ENCODE data around the gene ADAM17. TPM values are rescaled to one million over a fixed set of nuclear protein-coding genes. Genes with fewer than 3 reads are reported as not detected.
"Not testable (repeated sequence)": the region's sequence is repeated elsewhere in the genome, so short reads cannot be mapped to it uniquely, and the experiment has no call there.

The ADAM17 gene
- total RNA-seq = 20.0 TPM
- 10 to 100 TPM; 20.7 to 31.4 (median 25.5) TPM for polyA plus RNA-seq (ENCODE audit: insufficient read depth in 1 of 8, insufficient read length in 8 of 8, low replicate concordance in 1 of 8)
- long read RNA-seq, donor 1, full-length matches to known transcripts = 1 of 1 reads
- long read RNA-seq, donor 1, partial matches to known transcripts = 0 of 1 reads
- long read RNA-seq, donor 1, other reads (novel, unspliced or antisense) = 0 of 1 reads
- long read RNA-seq, donor 2 = 0 reads
- long read RNA-seq, donor 3, full-length matches to known transcripts = 2 of 11 reads
- long read RNA-seq, donor 3, partial matches to known transcripts = 9 of 11 reads
- long read RNA-seq, donor 3, other reads (novel, unspliced or antisense) = 0 of 11 reads
- long read RNA-seq, donor 4, partial matches to known transcripts = 0 of 1 reads
- long read RNA-seq, donor 4, other reads (novel, unspliced or antisense) = 0 of 1 reads
- long read RNA-seq, donor 5, full-length matches to known transcripts = 7 of 7 reads
- long read RNA-seq, donor 5, partial matches to known transcripts = 0 of 7 reads
- long read RNA-seq, donor 5, other reads (novel, unspliced or antisense) = 0 of 7 reads
- long read RNA-seq, donor 6, partial matches to known transcripts = 0 of 1 reads
- long read RNA-seq, donor 6, other reads (novel, unspliced or antisense) = 0 of 1 reads
- long read RNA-seq, donor 7 = 0 reads
- long read RNA-seq, donor 8, full-length matches to known transcripts = 2 of 2 reads
- long read RNA-seq, donor 8, partial matches to known transcripts = 0 of 2 reads
- long read RNA-seq, donor 8, other reads (novel, unspliced or antisense) = 0 of 2 reads
- long read RNA-seq, donor 9, partial matches to known transcripts = 0 of 1 reads
- long read RNA-seq, donor 9, other reads (novel, unspliced or antisense) = 0 of 1 reads
- long read RNA-seq, donor 10, partial matches to known transcripts = 0 of 1 reads
- long read RNA-seq, donor 10, other reads (novel, unspliced or antisense) = 0 of 1 reads
- long read RNA-seq, donor 11, full-length matches to known transcripts = 2 of 2 reads
- long read RNA-seq, donor 11, partial matches to known transcripts = 0 of 2 reads
- long read RNA-seq, donor 11, other reads (novel, unspliced or antisense) = 0 of 2 reads

DNA sequence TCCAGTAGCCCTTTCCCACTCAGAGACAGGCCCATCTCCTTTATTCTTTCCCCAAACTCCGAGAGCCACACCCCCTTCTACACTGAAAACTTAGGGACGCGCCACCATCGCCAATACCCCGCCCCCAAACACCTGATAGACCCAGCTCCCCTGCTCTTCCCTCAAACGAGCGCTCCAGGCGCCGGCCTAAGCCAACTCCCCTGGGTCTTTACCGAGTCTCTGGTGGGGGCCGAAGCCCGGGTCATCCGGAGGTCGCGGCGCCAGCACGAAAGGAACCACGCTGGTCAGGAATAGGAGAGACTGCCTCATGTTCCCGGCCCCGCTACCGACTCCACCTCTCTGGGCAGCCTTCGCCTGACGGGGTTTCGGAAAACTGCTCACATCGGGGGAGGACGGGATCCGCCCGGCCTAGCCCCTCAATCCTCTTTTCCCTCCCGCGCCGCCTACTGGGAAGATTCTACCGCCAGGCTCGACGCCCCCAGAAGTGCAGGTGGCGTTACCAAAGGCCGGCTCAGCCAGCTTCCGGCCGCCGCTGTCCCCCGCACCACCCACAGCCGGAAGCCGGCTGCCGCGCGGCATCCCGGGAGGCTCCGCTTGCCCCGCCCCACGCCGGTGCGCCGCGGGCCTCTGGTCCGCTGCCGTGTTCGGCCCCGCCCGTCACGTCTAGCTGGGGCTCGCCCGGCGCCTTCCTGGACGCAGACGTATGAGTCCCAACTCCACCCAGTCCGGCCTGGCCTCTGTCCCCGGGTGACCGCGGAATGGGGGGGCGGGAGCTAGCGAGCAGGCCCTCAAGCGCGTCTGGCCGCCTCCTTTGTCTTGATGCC is at the start of gene ADAM17:
Gene ADAM17, minus strand, starts transcription at position 534 of the 824 bp plus-strand sequence. Its CDS starts 225 bp downstream, at position 309.
- peaks cover 2% of the 10 kb centered on the region for H3K36me3 ChIP-seq (ENCODE audit: control insufficient read depth, insufficient read depth, low read length)
- H3K27ac ChIP-seq (ENCODE audit: low read length) = peak within 1 kb of the TSS; percentile 100
- H3K27me3 ChIP-seq (ENCODE audit: control insufficient read depth, insufficient read depth, low read length) = no peaks in the 10 kb centered on the region
- H3K9me3 ChIP-seq (replicated peaks; ENCODE audit: control insufficient read depth, low read depth, low read length) = no peaks in the 10 kb centered on the region
- DNase-seq = peak; percentile 98
- H3K4me3 ChIP-seq (ENCODE audit: low read length) = peak within 1 kb of the TSS; percentile 86
- peaks cover 4% of the 10 kb centered on the region for H3K4me1 ChIP-seq (ENCODE audit: control insufficient read depth, insufficient read depth, low read length)
- under 1% methylated on average over 72 of the region's 73 CpGs for WGBS (ENCODE audit: insufficient coverage)

DNA sequence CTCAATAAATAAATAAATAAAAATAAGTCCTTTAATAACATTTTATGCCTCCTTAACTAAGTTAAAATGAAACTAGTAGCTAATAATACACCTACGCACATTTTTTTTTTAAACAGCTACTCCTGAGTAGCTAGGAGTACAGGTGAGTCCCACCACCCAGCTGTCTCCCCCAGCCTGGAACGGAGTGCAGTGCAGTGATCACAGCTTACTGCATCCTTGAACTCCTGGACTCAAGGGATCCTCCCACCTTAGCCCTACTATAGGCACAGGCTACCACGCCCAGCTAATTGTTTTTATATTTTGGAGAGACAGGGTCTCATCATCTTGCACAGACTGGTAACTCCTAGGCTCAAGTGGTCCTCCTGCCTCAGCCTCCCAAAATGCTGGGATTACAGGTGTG is 46.8 kb upstream of the ADAM17 start:
- no peaks in the 10 kb centered on the region for H3K4me1 ChIP-seq (ENCODE audit: control insufficient read depth, insufficient read depth, low read length)
- 100% methylated on average over 1 of the region's 3 CpGs for WGBS (ENCODE audit: insufficient coverage)
- H3K9me3 ChIP-seq (replicated peaks; ENCODE audit: control insufficient read depth, low read depth, low read length) = peaks cover 21% of the 10 kb centered on the region
- H3K36me3 ChIP-seq (ENCODE audit: control insufficient read depth, insufficient read depth, low read length) = peaks cover 26% of the 10 kb centered on the region
- no peak for DNase-seq
- no peaks in the 10 kb centered on the region for H3K27me3 ChIP-seq (ENCODE audit: control insufficient read depth, insufficient read depth, low read length)
- H3K4me3 ChIP-seq (ENCODE audit: low read length) = no peak overlapping the region
- no peak overlapping the region for H3K27ac ChIP-seq (ENCODE audit: low read length)

DNA sequence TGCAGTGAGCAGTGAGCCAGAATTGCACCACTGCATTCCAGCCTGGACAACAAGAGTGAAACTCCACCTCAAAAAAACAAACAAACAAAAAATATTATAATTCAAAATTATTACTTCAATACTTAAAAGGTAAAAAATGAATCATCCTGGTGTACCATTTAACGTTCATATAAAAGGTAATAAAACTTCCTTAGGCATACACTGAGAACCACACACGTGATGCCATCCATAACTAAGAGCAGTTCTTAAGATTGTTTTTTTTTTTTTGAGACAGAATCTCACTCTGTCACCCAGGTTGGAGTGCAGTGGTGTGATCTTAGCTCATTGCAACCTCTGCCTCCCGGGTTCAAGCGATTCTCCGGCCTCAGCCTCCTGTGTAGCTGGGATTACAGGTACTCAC is 45.8 kb upstream of the ADAM17 start:
- H3K27ac ChIP-seq (ENCODE audit: low read length) = no peak overlapping the region
- no peaks in the 10 kb centered on the region for H3K27me3 ChIP-seq (ENCODE audit: control insufficient read depth, insufficient read depth, low read length)
- 100% methylated on average over 3 of the region's 5 CpGs for WGBS (ENCODE audit: insufficient coverage)
- H3K4me1 ChIP-seq (ENCODE audit: control insufficient read depth, insufficient read depth, low read length) = peaks cover 2% of the 10 kb centered on the region
- H3K9me3 ChIP-seq (replicated peaks; ENCODE audit: control insufficient read depth, low read depth, low read length) = peaks cover 21% of the 10 kb centered on the region
- DNase-seq = no peak
- peaks cover 26% of the 10 kb centered on the region for H3K36me3 ChIP-seq (ENCODE audit: control insufficient read depth, insufficient read depth, low read length)
- H3K4me3 ChIP-seq (ENCODE audit: low read length) = no peak overlapping the region

DNA sequence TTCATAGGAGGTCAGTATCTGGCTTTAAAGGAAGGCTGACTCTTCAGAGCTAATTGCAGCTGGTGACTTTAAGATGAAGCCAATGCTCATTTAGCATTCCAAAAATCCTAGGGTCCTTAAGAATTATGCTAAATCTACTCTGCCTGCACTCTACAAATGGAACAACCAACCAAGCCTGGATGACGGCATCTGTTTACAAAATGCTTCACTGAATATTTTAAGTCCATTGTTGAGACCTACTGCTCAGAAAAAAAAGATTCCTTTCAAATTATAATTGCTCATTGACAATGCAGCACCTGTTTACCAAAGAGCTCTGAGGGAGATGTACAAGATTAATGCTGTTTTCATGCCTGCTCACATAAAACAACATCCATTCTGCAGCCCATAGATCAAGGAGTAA is 43.8 kb upstream of the ADAM17 start:
- peaks cover 26% of the 10 kb centered on the region for H3K36me3 ChIP-seq (ENCODE audit: control insufficient read depth, insufficient read depth, low read length)
- no CpG with 5 or more reads among the region's 1 CpG for WGBS (ENCODE audit: insufficient coverage)
- no peak overlapping the region for H3K4me3 ChIP-seq (ENCODE audit: low read length)
- H3K27me3 ChIP-seq (ENCODE audit: control insufficient read depth, insufficient read depth, low read length) = no peaks in the 10 kb centered on the region
- H3K4me1 ChIP-seq (ENCODE audit: control insufficient read depth, insufficient read depth, low read length) = peaks cover 2% of the 10 kb centered on the region
- no peak overlapping the region for H3K27ac ChIP-seq (ENCODE audit: low read length)
- no peak for DNase-seq
- H3K9me3 ChIP-seq (replicated peaks; ENCODE audit: control insufficient read depth, low read depth, low read length) = peaks cover 21% of the 10 kb centered on the region

DNA sequence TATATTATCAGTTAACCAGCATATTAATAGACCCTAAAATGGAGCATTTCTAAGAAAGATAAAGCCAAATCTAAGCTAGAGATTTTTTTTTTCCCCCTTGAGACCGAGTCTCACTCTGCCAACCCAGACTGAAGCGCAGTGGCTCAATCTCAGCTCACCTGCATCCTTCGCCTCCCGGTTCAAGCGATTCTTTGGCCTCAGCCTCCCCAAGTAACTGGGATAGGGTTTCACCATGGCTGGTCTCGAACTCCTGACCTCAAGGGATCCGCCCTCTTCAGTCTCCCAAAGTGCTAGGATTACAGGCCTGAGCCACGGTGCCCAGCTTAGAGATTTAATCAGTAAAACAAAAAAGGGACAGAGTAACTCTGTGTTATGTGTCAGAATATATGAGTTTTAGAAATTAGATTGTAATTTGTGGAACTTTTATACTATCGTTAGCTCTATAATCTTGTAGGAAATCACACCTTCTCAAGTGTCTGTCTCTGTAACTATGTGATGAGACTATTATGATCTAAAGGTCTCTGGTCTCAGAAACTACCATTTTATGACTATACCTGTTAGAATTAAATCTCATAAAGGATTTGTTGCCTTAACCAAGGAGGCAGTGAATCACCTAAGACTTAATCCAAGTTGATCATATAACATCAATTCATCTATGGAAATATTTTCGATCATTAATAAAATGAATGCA is 41.1 kb upstream of the ADAM17 start:
- Histone ChIP-seq H3K4me1 (ENCODE audit: control insufficient read depth, insufficient read depth, low read length) (peaks cover 3% of the 10 kb centered on the region), H3K9me3 (replicated peaks; ENCODE audit: control insufficient read depth, low read depth, low read length) (peaks cover 21% of the 10 kb centered on the region), H3K36me3 (ENCODE audit: control insufficient read depth, insufficient read depth, low read length) (peaks cover 25% of the 10 kb centered on the region), H3K27me3 (ENCODE audit: control insufficient read depth, insufficient read depth, low read length) (no peaks in the 10 kb centered on the region), H3K27ac (ENCODE audit: low read length) (no peak overlapping the region), H3K4me3 (ENCODE audit: low read length) (no peak overlapping the region)
- DNase-seq = no peak
- 94% methylated on average over 7 of the region's 10 CpGs for WGBS (ENCODE audit: insufficient coverage)

DNA sequence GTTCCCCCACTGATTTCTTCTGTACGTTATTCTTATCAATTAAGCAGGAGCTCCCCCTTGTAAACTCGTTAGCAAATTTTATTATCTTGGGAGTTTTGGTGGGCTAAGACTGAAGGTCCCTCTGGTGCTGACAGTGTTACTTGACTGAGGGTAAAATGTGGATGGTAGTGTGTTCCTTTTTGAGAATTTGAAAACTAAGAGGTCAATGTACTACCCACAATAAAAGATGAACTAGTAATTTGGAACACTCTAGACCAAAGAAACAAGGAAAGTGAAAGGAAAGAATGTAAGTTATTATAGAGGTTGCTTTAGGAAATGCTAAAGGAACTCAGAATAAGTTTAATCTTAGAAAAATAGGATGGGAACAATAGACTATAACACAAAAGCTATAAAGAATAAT is 40.1 kb upstream of the ADAM17 start:
- no peak for DNase-seq
- Histone ChIP-seq H3K4me1 (ENCODE audit: control insufficient read depth, insufficient read depth, low read length) (peaks cover 3% of the 10 kb centered on the region), H3K27ac (ENCODE audit: low read length) (no peak overlapping the region), H3K9me3 (replicated peaks; ENCODE audit: control insufficient read depth, low read depth, low read length) (peaks cover 20% of the 10 kb centered on the region), H3K27me3 (ENCODE audit: control insufficient read depth, insufficient read depth, low read length) (no peaks in the 10 kb centered on the region), H3K36me3 (ENCODE audit: control insufficient read depth, insufficient read depth, low read length) (peaks cover 22% of the 10 kb centered on the region), H3K4me3 (ENCODE audit: low read length) (no peak overlapping the region)
- WGBS (ENCODE audit: insufficient coverage) = no CpG with 5 or more reads among the region's 2 CpGs

- Histone ChIP-seq H3K9me3 (replicated peaks; ENCODE audit: control insufficient read depth, low read depth, low read length) (peaks cover 17% of the 10 kb centered on the region), H3K36me3 (ENCODE audit: control insufficient read depth, insufficient read depth, low read length) (peaks cover 17% of the 10 kb centered on the region)
- not testable (repeated sequence) for H3K27ac ChIP-seq (ENCODE audit: low read length); H3K4me1 ChIP-seq (ENCODE audit: control insufficient read depth, insufficient read depth, low read length); DNase-seq; H3K4me3 ChIP-seq (ENCODE audit: low read length); H3K27me3 ChIP-seq (ENCODE audit: control insufficient read depth, insufficient read depth, low read length)
- WGBS (ENCODE audit: insufficient coverage) = no CpG with 5 or more reads among the region's 6 CpGs
Measured at GRCh38 chr2:9595256-9595655, 39.6 kb upstream of the ADAM17 start.

DNA sequence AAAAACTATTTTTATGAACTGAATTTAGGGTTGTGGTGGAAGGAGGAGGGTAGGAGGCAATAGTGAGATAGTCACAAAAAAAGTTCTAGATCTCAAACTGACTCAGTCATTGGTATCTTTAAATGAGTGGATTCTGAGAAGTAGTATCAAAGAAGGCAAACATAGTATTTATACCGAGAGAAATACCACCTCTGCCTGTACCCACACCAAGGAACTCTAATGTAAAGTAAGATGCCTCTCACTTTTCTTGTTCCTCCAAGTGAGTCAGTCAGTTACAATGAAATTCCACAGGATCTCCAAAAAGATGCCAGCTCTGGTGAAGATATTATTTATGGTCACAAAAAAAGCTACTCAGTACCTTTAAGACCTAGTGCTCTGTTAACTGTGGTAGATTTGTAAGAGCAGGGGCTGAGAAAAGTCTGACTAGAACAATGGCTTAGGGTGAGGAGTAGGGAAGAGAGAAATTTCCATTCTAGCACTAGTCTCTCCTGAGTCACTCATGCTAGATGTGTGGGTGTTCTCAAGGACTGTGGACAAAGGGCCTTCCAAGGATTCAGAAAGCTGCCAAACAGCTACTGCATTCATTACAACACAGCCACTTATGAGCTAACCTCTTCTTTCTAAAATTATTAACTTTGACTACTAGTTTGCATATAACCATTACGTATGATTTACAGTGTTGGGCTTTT is 38.9 kb upstream of the ADAM17 start:
- no peak overlapping the region for H3K27ac ChIP-seq (ENCODE audit: low read length)

GRCh38 chr2:9593925-9594324 is 38.3 kb upstream of the ADAM17 start:
- no peaks in the 10 kb centered on the region for H3K27me3 ChIP-seq (ENCODE audit: control insufficient read depth, insufficient read depth, low read length)
- H3K4me3 ChIP-seq (ENCODE audit: low read length) = no peak overlapping the region
- peaks cover 18% of the 10 kb centered on the region for H3K36me3 ChIP-seq (ENCODE audit: control insufficient read depth, insufficient read depth, low read length)
- no CpG with 5 or more reads among the region's 4 CpGs for WGBS (ENCODE audit: insufficient coverage)
- peaks cover 3% of the 10 kb centered on the region for H3K4me1 ChIP-seq (ENCODE audit: control insufficient read depth, insufficient read depth, low read length)
- DNase-seq = no peak
- peaks cover 3% of the 10 kb centered on the region for H3K9me3 ChIP-seq (replicated peaks; ENCODE audit: control insufficient read depth, low read depth, low read length)
- no peak overlapping the region for H3K27ac ChIP-seq (ENCODE audit: low read length)

More for the DNA sequence above, 38.9 kb upstream of the ADAM17 start:
- H3K27me3 ChIP-seq (ENCODE audit: control insufficient read depth, insufficient read depth, low read length) = no peaks in the 10 kb centered on the region
- peaks cover 3% of the 10 kb centered on the region for H3K4me1 ChIP-seq (ENCODE audit: control insufficient read depth, insufficient read depth, low read length)
- no CpG with 5 or more reads among the region's 2 CpGs for WGBS (ENCODE audit: insufficient coverage)
- no peak overlapping the region for H3K4me3 ChIP-seq (ENCODE audit: low read length)
- DNase-seq = peak; percentile 51
- H3K36me3 ChIP-seq (ENCODE audit: control insufficient read depth, insufficient read depth, low read length) = peaks cover 17% of the 10 kb centered on the region
- peaks cover 9% of the 10 kb centered on the region for H3K9me3 ChIP-seq (replicated peaks; ENCODE audit: control insufficient read depth, low read depth, low read length)
